ENCODE measurements around the gene KAT8.

KAT8 gene

GRCh38 chr16:31117384-31118222 is at the start of gene KAT8:
KAT8 (plus strand) TSS chr16:31117664; CDS start chr16:31117682, 18 bp downstream.
- DNase-seq (ENCODE audit: low read depth in 2 of 2), result peak; percentile 94 to 97

- DNase-seq (ENCODE audit: low read depth in 2 of 2), result no peak
Observed at GRCh38 chr16:31071861-31072260, 45.6 kb upstream of the KAT8 start.

GRCh38 chr16:31072540-31073141 is 44.8 kb upstream of the KAT8 start:
- DNase-seq (ENCODE audit: low read depth in 2 of 2), result no peak

DNA sequence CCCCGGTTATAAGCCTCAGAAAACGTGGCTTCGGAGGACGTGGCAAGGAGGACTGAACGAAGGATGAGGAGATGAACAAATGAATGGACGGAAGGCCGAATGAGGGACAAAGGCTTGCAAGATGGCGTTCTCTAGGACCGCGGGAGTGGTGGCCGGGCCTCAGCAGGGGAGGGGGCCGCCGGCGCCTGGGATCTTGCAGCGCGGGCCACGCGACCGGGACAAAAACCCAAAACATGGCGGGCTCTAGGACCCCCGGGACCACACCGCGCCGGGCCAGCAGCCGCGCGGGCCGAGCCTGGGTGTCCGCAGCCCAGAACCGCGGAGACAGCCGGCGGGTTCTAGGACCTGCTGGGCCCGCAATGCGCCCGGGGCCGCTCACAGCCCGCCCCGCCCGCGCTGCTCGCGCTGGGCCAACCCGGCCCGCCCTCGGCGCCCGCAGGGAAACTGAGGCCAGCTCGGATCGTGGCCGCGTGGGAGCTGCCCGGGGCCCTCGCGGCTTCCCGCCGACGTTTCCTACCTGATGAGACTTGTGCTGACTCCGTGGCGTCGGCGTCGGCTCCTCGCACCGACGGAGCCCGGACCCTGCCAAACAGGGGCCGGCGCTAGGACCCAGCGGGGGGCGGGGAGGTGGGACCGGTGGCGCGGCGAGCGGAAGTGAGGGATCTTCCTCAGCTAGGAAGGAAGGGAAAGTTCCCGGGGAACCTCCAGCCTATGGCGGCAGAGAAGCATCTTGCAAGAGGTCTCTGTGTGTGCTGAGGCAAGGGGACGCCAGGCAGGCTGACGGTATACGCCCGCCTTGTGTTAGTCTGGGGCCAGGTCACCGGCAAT is 44.1 kb upstream of the KAT8 start:
- DNase-seq (ENCODE audit: low read depth in 2 of 2), result peak; percentile 69 to 74

- peak; percentile 96 to 99 for DNase-seq (ENCODE audit: low read depth in 2 of 2)
Observed at GRCh38 chr16:31073970-31074813, 43.3 kb upstream of the KAT8 start, which contains the start of the genes ZNF646 and ZNF668. ZNF646 (plus strand) TSS chr16:31074422; CDS start chr16:31076325, 1,903 bp downstream. ZNF668 (minus strand) TSS chr16:31074240; CDS start chr16:31064459, 9,781 bp downstream.

GRCh38 chr16:31074814-31075183 is 42.7 kb upstream of the KAT8 start:
- no peak for DNase-seq (ENCODE audit: low read depth in 2 of 2)

GRCh38 chr16:31076319-31076718 is 41.1 kb upstream of the KAT8 start:
- no peak for DNase-seq (ENCODE audit: low read depth in 2 of 2)

GRCh38 chr16:31077024-31077423 is 40.4 kb upstream of the KAT8 start:
- no peak for DNase-seq (ENCODE audit: low read depth in 2 of 2)

DNA sequence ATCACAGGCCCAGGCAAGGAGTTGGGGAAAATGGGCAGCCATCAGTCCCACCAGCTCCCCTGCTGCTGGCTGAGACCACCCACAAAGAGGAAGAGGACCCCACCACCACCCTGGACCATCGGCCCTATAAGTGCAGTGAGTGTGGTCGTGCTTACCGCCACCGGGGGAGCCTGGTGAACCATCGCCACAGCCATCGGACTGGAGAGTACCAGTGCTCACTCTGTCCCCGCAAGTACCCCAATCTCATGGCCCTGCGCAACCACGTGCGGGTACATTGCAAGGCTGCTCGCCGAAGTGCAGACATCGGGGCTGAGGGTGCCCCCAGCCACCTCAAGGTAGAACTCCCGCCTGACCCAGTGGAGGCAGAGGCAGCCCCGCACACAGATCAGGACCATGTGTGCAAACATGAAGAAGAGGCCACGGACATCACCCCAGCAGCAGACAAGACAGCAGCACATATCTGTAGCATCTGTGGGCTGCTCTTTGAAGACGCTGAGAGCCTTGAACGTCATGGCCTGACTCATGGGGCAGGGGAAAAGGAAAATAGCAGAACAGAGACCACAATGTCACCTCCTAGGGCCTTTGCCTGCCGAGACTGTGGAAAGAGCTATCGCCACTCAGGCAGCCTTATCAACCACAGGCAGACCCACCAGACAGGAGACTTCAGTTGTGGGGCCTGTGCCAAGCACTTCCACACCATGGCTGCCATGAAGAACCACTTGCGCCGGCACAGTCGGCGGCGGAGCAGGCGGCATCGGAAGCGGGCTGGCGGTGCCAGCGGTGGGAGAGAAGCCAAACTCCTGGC is 39.7 kb upstream of the KAT8 start:
- no peak for DNase-seq (ENCODE audit: low read depth in 2 of 2)

DNA sequence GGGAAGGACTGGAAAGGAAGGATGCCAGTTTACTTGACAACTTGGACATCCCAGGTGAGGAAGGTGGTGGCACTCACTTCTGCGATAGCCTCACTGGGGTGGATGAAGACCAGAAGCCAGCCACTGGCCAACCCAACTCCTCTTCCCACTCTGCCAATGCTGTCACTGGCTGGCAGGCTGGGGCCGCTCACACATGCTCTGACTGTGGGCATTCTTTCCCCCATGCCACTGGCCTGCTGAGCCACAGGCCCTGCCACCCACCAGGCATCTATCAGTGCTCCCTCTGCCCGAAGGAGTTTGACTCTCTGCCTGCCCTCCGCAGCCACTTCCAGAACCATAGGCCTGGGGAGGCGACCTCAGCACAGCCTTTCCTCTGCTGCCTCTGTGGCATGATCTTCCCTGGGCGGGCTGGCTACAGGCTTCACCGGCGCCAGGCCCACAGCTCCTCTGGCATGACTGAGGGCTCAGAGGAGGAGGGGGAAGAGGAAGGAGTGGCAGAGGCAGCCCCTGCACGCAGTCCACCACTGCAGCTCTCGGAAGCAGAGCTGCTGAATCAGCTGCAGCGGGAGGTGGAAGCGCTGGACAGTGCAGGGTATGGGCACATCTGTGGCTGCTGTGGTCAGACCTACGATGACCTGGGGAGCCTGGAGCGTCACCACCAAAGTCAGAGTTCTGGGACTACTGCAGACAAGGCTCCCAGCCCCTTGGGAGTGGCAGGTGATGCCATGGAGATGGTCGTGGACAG is 38.7 kb upstream of the KAT8 start:
- no peak for DNase-seq (ENCODE audit: low read depth in 2 of 2)

DNA sequence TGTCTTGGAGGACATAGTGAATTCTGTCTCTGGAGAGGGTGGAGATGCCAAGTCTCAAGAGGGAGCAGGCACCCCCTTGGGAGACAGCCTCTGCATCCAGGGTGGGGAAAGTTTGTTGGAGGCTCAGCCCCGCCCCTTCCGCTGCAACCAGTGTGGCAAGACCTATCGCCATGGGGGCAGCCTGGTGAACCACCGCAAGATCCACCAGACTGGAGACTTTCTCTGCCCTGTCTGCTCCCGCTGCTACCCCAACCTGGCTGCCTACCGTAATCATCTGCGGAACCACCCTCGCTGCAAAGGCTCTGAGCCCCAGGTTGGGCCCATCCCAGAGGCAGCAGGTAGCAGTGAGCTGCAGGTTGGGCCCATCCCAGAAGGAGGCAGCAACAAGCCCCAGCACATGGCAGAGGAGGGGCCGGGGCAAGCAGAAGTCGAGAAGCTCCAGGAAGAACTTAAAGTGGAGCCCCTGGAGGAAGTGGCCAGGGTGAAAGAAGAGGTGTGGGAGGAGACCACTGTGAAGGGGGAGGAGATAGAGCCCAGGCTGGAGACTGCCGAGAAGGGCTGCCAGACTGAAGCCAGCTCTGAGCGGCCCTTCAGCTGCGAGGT is 38.0 kb upstream of the KAT8 start:
- no peak for DNase-seq (ENCODE audit: low read depth in 2 of 2)

DNA sequence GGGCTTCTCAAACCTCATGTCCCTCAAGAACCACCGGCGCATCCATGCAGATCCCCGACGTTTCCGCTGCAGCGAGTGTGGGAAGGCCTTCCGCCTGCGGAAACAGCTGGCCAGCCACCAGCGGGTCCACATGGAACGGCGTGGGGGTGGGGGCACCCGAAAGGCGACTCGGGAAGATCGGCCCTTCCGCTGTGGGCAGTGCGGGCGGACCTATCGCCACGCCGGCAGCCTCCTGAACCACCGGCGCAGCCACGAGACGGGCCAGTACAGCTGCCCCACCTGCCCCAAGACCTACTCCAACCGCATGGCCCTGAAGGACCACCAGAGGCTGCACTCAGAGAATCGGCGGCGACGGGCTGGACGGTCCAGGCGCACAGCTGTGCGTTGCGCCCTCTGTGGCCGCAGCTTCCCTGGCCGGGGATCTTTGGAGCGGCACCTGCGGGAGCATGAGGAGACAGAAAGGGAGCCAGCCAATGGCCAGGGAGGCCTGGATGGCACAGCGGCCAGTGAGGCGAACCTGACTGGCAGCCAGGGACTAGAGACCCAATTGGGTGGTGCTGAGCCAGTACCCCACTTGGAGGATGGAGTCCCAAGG is 37.3 kb upstream of the KAT8 start:
- no peak for DNase-seq (ENCODE audit: low read depth in 2 of 2)

DNA sequence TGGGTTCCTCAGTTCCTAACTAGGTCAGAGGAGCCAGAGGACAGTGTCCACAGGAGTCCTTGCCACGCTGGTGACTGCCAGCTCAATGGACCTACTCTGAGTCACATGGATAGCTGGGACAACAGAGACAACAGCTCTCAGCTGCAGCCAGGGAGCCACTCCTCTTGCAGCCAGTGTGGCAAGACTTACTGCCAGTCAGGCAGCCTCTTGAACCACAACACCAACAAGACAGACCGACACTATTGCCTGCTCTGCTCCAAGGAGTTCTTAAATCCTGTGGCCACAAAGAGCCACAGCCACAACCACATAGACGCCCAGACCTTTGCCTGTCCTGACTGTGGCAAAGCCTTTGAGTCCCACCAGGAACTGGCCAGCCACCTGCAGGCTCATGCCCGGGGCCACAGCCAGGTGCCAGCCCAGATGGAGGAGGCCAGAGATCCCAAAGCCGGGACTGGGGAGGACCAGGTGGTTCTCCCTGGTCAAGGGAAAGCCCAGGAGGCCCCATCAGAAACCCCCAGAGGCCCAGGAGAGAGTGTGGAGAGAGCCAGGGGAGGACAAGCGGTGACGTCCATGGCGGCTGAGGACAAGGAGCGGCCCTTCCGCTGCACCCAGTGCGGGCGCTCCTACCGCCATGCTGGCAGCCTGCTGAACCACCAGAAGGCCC is 36.6 kb upstream of the KAT8 start:
- no peak for DNase-seq (ENCODE audit: low read depth in 2 of 2)

GRCh38 chr16:31081428-31082351 is 35.8 kb upstream of the KAT8 start:
- no peak for DNase-seq (ENCODE audit: low read depth in 2 of 2)

GRCh38 chr16:31082368-31083045 is 35.0 kb upstream of the KAT8 start:
- no peak for DNase-seq (ENCODE audit: low read depth in 2 of 2)

DNA sequence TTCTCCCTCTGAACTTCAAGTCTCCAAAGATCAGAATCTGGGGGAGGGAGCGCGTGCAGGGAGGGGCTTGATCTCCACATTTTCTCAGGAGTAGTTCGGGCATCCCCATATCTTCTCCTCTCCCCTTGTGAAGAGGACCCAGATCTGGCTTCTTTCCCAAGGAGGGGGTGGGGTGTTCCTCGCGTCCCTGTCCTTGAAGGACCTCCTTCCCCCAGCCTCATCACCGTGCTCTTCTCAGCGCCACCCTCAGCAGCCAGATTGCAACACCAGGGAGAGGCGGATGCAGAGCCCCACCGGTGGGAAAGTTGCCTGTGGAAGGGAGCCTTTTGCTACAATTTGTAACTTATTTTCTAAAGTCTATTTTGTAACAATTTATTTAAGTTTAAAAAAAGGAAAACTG is 34.4 kb upstream of the KAT8 start:
- no peak for DNase-seq (ENCODE audit: low read depth in 2 of 2)

DNA sequence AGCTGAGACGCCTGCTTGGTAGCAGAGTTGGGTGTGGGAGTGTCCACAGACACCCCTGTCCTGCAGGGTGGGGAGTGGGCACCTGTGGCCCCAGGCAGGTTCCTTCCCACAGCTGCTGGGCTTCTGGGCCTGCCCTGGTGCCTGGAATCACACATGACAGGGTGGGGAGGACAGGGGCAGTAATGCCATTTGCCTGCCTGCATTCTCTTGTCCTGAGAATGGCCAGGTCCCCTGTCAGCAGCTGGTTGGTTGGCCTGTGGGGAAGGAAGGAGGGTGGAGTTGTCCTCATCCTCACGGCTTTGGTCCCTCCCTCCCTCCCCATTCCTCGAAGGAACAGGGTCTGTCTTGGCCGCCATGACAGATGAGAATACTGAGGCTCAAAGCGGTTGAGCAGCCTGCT is 33.9 kb upstream of the KAT8 start:
- no peak for DNase-seq (ENCODE audit: low read depth in 2 of 2)

All from activated CD8-positive, alpha-beta memory T cell treated with anti-CD3 and anti-CD28 coated beads for 4 hours (primary cell).